T-helper 2 cell treated with Interferon-gamma antibody and Interleukin-4, amounts not matched to agents 5 μg/mL and 100 μg/mL, for 36 hours (primary cell): ENCODE measurements around the gene PDE6G.

Experiments used
- DNase-seq: peaks from one replicate; pipeline ENCODE4 v3.0.0; 2021; ENCODE audit warnings: low spot score
- H3K27ac Mint-ChIP-seq: one replicate; pipeline ENCODE4 v1.8.0; 2021; ENCODE audit warnings: mild to moderate bottlenecking, mixed read lengths
- H3K27me3 Mint-ChIP-seq: one replicate; pipeline ENCODE4 v1.8.0; 2021; ENCODE audit warnings: low read depth, mixed read lengths
- H3K36me3 Mint-ChIP-seq: one replicate; pipeline ENCODE4 v1.8.0; 2021; ENCODE audit warnings: low read depth, mixed read lengths
- H3K4me1 Mint-ChIP-seq: one replicate; pipeline ENCODE4 v1.8.0; 2021; ENCODE audit warnings: low read depth, mixed read lengths
- H3K4me3 Mint-ChIP-seq: one replicate; pipeline ENCODE4 v1.8.0; 2022; ENCODE audit warnings: mild to moderate bottlenecking, moderate library complexity, mixed read lengths
- H3K9me3 Mint-ChIP-seq: one replicate; pipeline ENCODE4 v1.8.0; 2021; ENCODE audit warnings: mixed read lengths

PDE6G gene

GRCh38 chr17:81609541-81610311, 46.6 kb downstream of the PDE6G start:
- peaks cover 8% of the 10 kb centered on the region for H3K4me1 Mint-ChIP-seq
- peaks cover 49% of the 10 kb centered on the region for H3K36me3 Mint-ChIP-seq
- H3K27me3 Mint-ChIP-seq = no peaks in the 10 kb centered on the region
- no peaks in the 10 kb centered on the region for H3K9me3 Mint-ChIP-seq
- no peak overlapping the region for H3K27ac Mint-ChIP-seq
- DNase-seq = no peak
- no peak overlapping the region for H3K4me3 Mint-ChIP-seq

- H3K27ac Mint-ChIP-seq = no peak overlapping the region
- DNase-seq = no peak
- peaks cover 45% of the 10 kb centered on the region for H3K36me3 Mint-ChIP-seq
- no peaks in the 10 kb centered on the region for H3K27me3 Mint-ChIP-seq
- peaks cover 3% of the 10 kb centered on the region for H3K4me1 Mint-ChIP-seq
- H3K9me3 Mint-ChIP-seq = no peaks in the 10 kb centered on the region
- no peak overlapping the region for H3K4me3 Mint-ChIP-seq
Observed at GRCh38 chr17:81608605-81609004, 47.7 kb downstream of the PDE6G start.

- H3K4me3 Mint-ChIP-seq = no peak overlapping the region
- H3K36me3 Mint-ChIP-seq = peaks cover 40% of the 10 kb centered on the region
- peak; percentile 7 for DNase-seq
- no peak overlapping the region for H3K27ac Mint-ChIP-seq
- peaks cover 3% of the 10 kb centered on the region for H3K4me1 Mint-ChIP-seq
- H3K27me3 Mint-ChIP-seq = no peaks in the 10 kb centered on the region
- H3K9me3 Mint-ChIP-seq = no peaks in the 10 kb centered on the region
Observed at GRCh38 chr17:81608082-81608481, 48.3 kb downstream of the PDE6G start.

- peak; percentile 9 for DNase-seq
- Mint-ChIP-seq H3K9me3 (no peaks in the 10 kb centered on the region), H3K36me3 (peaks cover 33% of the 10 kb centered on the region), H3K4me3 (no peak overlapping the region), H3K27me3 (no peaks in the 10 kb centered on the region), H3K27ac (no peak overlapping the region), H3K4me1 (peaks cover 3% of the 10 kb centered on the region)
Observed at GRCh38 chr17:81607431-81607830, 48.9 kb downstream of the PDE6G start.

- H3K27me3 Mint-ChIP-seq = no peaks in the 10 kb centered on the region
- peaks cover 2% of the 10 kb centered on the region for H3K4me1 Mint-ChIP-seq
- H3K36me3 Mint-ChIP-seq = peaks cover 37% of the 10 kb centered on the region
- no peak overlapping the region for H3K27ac Mint-ChIP-seq
- H3K9me3 Mint-ChIP-seq = no peaks in the 10 kb centered on the region
- DNase-seq = no peak
- H3K4me3 Mint-ChIP-seq = no peak overlapping the region
Observed at GRCh38 chr17:81603846-81604610, 52.3 kb downstream of the PDE6G start.

- Mint-ChIP-seq H3K27ac (no peak overlapping the region), H3K27me3 (no peaks in the 10 kb centered on the region), H3K4me1 (peaks cover 2% of the 10 kb centered on the region), H3K9me3 (no peaks in the 10 kb centered on the region), H3K4me3 (no peak overlapping the region), H3K36me3 (peaks cover 39% of the 10 kb centered on the region)
- peak; percentile 27 for DNase-seq
Observed at GRCh38 chr17:81601525-81602120, 54.7 kb downstream of the PDE6G start.
